Occipital lobe (tissue), 2 donors: Measurements from ENCODE around the gene OAS2. TPM values are rescaled to one million over a fixed set of nuclear protein-coding genes. Genes with fewer than 3 reads are reported as not detected.

Source experiments
- DNase-seq: peaks from one replicate; lab custom pipeline; 2025; lab: John Stamatoyannopoulos, UW
- total RNA-seq: library from RNA; depleted of rRNA; stranded (reverse); fragments of >200 nt; gene quantifications from one replicate; pipeline ENCODE4 v1.2.3, GENCODE V29; 2014

OAS2 gene
- total RNA-seq, 1 donor from 2014 or later: 2.0 TPM

DNA sequence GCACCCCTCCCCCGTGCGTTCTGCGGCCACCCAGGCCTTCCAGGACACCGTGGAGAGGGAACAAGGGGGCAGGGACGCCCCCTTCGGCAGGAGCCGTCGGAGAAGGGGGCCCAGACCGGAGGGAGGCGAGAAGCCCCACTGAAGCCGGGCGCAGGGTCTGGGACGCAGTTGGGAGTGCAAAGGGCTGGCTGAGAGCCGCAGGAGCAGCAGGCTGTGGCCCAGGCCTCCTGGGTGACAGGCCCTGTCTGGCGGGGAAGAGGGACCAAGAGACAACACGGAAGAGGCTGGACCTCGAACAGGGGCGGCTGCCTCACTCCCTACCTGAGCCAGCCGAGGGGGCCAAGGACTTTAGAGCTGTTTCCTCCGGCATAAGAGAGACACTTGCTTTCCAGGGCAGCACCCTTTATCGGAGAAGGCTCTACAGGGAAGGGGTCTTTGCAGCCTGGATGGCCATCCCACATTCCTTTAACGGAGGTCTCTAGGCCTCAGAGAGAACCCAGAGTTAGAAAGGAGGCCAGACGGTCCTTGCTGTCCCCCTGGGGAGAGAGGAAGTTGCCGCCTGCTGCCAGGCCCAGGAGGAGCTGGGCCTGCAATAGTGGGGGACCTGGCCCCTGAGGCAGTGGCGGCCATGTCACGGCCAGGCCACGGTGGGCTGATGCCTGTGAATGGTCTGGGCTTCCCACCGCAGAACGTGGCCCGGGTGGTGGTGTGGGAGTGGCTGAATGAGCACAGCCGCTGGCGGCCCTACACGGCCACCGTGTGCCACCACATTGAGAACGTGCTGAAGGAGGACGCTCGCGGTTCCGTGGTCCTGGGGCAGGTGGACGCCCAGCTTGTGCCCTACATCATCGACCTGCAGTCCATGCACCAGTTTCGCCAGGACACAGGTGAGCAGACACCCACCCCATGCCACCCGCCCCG, 79.5 kb downstream of the OAS2 start:
- no peak for DNase-seq

DNA sequence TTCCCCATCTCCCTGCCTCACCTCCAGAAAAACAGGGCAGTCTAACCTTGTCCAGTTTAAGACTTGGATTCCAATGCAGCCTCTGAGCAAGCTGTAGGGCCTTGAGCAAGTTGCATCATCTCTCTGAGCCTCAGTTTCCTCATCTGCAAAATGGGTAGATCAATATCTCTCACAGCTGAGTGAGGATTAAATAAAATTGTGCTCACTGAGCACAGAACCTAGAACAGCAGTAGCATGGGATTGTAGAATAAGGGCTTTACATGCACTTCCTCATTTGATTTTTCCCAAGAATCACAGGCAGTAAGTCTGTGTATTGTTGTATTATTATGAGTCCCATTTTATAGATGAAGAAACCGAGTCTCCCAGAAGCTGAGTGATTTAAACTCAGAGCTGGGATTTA, 80.2 kb downstream of the OAS2 start:
- no peak for DNase-seq

GRCh38 chr12:113059071-113059595, 80.8 kb downstream of the OAS2 start:
- no peak for DNase-seq

- no peak for DNase-seq
These were observed 82.1 kb downstream of the OAS2 start for GRCh38 chr12:113060336-113060960.

- no peak for DNase-seq
These were observed 82.9 kb downstream of the OAS2 start for GRCh38 chr12:113061061-113061694.

Other genes with a start within 250 kb of the OAS2 start
- 4.1 TPM for gene RPH3A, start 186.8 kb upstream of the OAS2 start, total RNA-seq
- gene OAS1, start 71.6 kb upstream of the OAS2 start, total RNA-seq: 2.5 TPM
- gene OAS3, start 40.0 kb upstream of the OAS2 start, total RNA-seq: 1.6 TPM
- gene DTX1, start 78.2 kb downstream of the OAS2 start, total RNA-seq: 16.2 TPM
- gene RASAL1, start 157.2 kb downstream of the OAS2 start, total RNA-seq: 2.5 TPM
- gene CFAP73, start 171.2 kb downstream of the OAS2 start, total RNA-seq: 0.62 TPM
- gene DDX54, start 207.0 kb downstream of the OAS2 start, total RNA-seq: 12.0 TPM
- gene RITA1, start 207.2 kb downstream of the OAS2 start, total RNA-seq: 8.4 TPM
- 4.7 TPM for gene TPCN1, start 242.9 kb downstream of the OAS2 start, total RNA-seq